NCI-H774 (cell line): Measurements from ENCODE around the gene ELOVL6.
"Not testable (repeated sequence)": the region's sequence is repeated elsewhere in the genome, so short reads cannot be mapped to it uniquely, and the experiment has no call there.

Source experiments
- DNase-seq: peaks from one replicate; lab custom pipeline; 2025; lab: John Stamatoyannopoulos, UW

Gene ELOVL6

DNA sequence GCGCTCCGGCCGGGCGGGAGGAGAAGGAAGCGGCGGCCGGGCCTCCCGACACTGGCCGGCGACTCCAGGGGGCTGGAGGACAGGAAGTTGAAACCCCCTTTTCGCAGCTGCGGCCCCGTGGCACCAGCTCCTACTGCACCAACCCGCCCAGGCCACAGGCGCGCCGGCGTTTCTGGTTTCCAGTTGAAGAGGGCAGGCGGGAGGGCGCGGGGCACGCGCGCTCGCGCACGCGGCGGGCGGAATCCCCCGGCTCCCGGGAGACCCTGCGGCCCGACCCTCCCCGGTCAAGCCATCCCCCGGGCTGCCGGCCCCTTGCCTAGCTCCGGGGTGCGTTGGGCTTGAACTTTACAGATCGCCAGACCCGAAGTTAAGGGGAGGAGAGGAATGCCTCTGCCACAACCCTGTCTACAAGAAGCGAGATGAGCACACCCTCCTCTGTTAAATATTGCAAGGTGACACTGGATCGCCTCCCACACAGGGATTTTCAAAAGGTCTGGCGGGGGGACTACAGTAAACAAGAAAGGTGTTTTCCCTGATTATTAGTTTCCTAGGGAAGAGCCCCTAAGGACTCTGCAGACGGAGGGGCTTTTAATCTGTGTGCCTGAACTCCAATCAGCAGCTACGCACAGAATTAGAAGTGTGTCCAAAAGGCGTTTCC, 1.4 kb downstream of the ELOVL6 start:
- DNase-seq = no peak

GRCh38 chr4:110196206-110196870, 2.1 kb downstream of the ELOVL6 start:
- DNase-seq = no peak

DNA sequence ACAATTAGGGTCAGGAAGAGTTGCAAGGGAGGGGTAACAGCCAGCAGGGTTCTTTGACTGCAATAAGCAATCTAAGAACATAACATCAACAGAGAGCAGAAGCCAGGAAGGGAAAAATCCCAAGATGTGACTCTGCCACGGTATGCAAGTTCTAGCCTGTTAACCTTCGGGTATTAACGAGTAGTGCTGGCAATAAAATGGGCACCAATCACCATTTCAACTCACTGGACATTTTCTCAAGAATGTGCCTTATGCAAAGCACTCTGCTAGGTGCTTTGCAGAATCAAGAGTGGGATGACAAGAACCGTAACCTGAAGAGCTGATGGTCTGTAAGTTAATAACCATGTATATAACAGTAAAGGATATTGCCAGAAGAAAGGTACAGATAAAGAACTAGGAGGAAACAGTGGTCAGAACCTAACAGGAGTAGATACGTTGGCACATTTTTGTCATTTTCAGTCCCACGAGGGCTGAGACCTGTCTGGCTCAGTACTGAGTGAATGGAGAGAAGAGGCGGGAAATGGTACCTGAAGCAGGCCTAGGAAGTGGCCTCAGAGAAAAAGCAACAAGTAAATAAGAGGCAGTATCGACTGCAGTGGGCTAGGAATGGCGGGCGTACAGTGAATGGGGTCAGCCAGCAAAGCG, 2.7 kb downstream of the ELOVL6 start:
- DNase-seq = no peak

DNA sequence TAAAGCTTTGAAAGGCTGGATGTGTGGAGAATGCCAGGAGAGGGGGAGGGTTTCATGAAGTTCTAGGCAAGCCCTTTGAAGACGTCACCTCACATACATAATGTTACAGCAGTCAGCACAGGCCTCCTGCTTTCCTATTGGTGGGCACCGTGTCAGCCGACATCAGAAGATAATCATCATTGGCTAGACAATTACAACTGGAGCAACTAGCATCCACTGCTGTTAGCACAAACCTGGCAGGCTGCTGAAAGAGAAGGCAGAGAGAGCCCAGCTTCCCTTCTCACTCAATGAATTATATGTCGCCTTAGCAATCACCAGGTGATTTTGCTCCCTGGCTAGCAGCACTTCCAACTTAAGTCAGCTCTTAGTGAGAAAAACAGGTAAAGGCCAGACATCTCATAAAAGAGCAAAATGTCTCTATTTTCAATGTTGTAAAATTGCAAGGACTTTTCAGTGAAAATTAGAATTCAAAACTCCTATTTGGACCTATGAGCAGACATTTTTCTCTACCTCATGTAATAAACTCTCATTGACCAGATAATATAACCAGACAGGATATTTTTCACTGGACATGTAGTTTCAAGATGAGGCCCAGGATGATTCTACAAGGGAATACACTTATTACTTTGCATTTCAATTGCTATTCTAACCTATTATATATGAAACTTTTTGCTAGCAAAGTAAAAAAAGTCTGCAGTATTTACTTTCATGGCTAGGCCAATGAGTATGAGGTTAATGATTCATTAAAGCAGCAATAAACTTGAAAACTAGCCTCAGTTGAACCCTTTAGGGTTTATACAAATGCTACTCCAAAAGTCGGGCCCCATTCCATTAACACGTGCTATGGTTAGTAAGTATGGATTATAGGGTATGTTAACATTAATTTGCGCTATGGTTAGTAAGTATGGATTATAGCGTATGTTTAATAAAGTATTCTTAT, 4.3 kb downstream of the ELOVL6 start:
- peak; percentile 49 for DNase-seq

DNA sequence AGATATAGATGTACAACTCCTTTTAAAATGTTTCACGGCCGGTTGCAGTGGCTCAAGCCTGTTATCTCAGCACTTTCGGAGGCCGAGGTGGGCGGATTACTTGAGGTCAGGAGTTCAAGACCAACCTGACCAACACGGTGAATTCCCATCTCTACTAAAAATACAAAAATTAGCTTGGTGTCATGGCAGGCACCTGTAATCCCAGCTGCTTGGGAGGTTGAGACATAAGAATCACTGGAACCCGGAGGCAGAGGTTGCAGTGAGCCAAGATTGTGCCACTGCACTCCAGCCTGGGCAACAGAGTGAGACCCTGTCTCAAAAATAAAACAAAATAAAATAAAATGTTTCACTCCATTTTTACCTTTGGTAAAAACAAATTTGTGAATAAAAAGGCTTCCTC, 5.1 kb downstream of the ELOVL6 start:
- DNase-seq = not testable (repeated sequence)

DNA sequence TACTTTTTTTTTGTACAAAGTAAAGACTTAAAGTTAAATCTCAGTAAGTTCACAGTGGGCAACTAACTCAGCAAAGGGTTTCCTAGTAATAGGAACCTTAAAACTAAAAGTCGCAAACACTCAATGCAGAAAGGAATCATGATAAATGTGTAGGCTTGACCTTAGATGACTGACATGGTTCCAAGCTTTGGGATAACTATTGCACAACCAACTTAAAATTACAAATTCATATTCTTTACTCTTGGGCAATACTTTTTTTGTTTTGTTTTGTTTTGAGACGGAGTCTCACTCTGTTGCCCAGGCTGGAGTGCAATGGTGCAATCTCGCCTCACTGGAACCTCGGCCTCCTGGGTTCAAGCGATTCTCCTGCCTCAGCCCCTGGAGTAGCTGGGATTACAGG, 8.2 kb downstream of the ELOVL6 start:
- DNase-seq = no peak

DNA sequence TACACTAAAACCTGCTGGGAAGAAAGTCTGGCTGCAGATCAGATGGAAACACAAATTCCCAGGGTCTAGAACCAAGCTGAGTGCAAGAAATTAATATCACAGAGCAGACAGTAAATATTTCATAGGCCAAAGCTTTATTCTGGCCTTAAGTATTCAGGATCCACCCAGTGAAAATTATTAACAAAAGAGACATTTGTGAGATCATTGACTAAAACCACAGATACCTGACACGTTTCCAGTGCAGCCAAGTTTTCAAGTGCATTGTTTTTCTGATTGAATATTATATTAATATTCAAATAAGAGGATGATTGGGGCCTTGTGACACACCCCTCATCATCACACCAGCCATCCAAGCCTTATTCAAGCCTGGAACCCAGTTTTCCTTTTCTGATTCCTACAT, 10.3 kb downstream of the ELOVL6 start:
- DNase-seq = no peak

DNA sequence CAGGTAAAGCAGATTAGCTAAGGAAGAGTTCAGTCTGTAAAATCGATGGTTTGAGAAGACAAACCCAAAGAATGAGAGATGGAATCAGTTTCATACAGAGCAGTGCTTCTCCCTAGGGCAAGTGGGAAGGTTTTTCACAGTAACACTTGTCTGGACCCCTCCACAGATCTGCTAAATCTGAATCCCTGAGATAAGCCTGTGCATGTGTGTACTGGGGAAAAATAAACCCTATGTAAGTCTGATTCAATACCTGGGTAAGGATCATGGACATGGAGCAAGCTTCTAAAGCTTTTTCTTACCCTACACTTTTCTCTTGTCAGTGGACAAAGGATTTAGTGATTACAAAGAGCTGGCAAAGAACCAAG, 13.6 kb downstream of the ELOVL6 start:
- no peak for DNase-seq

- DNase-seq = no peak
These were observed 14.2 kb downstream of the ELOVL6 start for GRCh38 chr4:110184140-110184790.

GRCh38 chr4:110183643-110184042, 14.8 kb downstream of the ELOVL6 start:
- DNase-seq = no peak

- no peak for DNase-seq
These were observed 15.4 kb downstream of the ELOVL6 start for GRCh38 chr4:110183058-110183457.

DNA sequence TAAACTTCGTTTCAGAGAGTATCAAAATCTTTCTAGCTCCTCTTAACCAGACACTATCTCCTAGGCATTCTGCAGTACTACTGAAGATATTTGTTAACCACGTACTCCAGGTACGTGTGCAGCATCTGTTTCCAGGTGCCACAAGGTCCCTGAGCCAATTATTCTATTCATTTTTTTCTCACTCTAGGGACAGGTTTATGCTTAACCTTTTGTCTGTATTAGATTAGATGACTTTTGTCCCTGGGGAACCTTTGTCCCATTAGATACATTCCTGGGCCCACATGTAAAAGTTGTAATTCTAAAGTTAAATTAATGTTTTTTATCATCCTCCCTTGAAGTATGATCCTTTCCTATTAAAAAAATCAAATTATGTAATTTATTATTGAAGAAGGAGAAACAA, 16.5 kb downstream of the ELOVL6 start:
- DNase-seq = no peak

- DNase-seq = no peak
These were observed 22.8 kb downstream of the ELOVL6 start for GRCh38 chr4:110175634-110176033.

DNA sequence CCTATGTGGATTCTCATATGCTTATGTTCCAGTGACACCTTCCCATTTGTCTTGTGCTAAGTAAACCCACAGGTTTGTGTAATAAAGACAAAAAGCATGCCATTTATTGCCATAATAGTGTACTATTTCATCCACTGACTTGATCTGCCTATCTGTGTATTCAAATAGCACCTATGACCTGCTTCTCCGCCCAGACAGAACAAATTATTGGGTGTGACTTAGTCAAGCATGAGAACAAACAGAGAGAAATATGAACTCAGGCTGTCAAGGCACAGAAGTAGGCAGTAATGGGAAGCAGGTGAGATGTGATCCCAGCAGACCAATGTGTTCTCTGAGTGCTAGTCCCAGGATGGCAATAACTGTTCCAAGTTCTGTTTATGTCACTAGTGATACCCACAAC, 25.4 kb downstream of the ELOVL6 start:
- peak; percentile 24 for DNase-seq

- no peak for DNase-seq
These were observed 26.4 kb downstream of the ELOVL6 start for GRCh38 chr4:110171971-110172370.

DNA sequence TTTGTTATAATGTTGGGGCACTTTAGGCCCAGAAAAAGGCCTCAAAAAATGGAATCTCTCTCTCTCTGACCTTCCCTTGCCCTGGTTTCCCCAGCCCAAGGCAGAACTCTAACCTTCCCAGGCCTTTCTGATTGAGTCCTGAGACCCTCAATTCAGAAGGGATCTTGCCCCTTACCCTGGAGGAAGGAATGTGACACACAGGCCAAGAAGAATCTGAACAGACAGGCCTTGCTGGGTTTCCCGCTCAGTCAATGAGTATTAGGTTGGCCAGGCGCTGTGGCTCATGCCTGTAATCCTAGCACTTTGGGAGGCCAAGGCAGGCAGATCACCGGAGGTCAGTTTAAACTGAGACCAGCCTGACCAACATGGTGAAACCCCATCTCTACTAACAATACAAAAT, 27.6 kb downstream of the ELOVL6 start:
- no peak for DNase-seq

GRCh38 chr4:110165382-110166286, 32.8 kb downstream of the ELOVL6 start:
- DNase-seq = no peak

DNA sequence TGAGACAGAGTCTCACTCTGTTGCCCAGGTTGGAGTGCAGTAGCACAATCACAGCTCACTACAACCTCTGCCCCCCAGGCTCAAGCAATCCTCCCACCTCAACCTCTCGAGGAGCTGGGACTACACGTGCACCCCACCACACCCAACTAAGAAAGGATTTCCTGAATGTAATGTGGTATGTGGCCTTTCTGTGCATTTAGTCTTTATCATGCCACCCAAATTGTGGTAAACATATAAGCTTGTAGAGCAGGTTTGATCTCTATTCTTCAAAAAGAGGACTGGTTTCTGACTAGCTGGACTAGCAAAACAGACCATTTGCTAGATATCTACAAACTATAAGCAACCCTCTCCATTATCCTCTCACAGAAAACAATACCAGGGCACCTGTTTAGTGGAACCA, 33.6 kb downstream of the ELOVL6 start:
- no peak for DNase-seq

GRCh38 chr4:110164251-110164650, 34.2 kb downstream of the ELOVL6 start:
- no peak for DNase-seq

DNA sequence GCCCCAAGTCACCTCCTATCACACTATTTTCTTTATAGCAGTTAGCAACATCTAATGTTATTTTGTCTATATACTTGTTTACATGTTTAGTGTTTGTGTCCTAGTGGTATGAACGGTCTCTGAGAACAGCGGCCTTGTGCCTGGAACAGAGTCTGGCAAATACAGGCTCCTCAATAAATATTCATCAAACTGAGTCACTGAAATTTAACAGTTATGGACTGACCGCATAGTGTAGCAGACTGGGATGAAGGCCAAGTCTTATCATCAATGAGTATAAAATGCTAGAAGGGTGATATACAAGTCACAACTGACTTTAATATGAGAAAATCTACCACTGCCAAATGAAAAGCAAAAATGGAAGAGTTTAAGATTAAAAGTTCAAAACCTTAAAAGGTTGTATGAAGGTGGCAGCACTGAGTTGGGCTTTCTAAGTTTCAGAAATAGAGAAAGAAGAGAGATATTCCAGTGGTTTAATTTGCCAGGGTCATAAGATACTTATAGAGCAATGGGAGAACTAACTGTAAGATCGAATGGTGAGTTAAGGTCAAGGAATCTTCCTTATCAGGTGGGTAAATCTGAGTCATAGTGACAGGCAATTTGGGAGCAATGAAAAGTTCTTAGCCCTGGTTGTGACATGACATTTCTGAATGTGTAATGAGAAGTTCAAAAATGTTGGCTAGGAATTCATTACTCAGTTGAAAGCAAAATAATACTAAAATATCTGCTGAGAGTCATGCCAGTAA, 34.9 kb downstream of the ELOVL6 start:
- DNase-seq = no peak
